NT2/D1 (cell line): Measurements from ENCODE around the gene SCNM1.

ENCODE experiments used
- SUZ12 ChIP-seq: IDR thresholded peaks from 2 replicates; pipeline ENCODE4 v1.6.1; 2011; ENCODE audit not compliant: insufficient read length, insufficient read depth; ENCODE audit errors: extremely low read depth
- YY1 ChIP-seq: IDR thresholded peaks from 2 replicates; pipeline ENCODE4 v1.6.1; 2011; ENCODE audit not compliant: insufficient read length, insufficient read depth
- ZNF274 ChIP-seq: IDR thresholded peaks from 2 replicates; pipeline ENCODE4 v1.6.1; 2011; ENCODE audit warnings: mild to moderate bottlenecking, low read depth, low read length

DNA sequence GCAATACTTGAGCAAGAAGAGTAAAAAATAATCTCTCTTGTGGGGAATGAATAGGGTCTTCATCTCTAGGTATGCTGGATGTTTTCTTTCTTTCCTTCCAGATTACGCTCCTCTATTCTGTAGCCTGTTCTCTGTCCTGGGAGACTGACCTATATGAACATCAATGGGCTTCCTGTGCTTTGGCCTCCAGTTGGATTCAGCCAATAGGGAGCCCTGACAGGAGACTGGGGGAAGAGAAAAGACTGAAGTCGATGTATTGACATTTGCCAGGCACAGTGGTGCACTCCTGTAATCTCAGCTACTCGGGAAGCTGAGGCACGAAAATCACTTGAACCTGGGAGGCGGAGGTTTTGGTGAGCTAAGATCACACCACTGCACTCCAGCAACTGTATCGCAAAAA, 37.1 kb upstream of the SCNM1 start:
- TF ChIP-seq ZNF274 (no peak), YY1 (no peak), SUZ12 (no peak)
